ENCODE data around the gene NEU1. TPM values are rescaled to one million over a fixed set of nuclear protein-coding genes. Genes with fewer than 3 reads are reported as not detected.
"Not testable (repeated sequence)": the region's sequence is repeated elsewhere in the genome, so short reads cannot be mapped to it uniquely, and the experiment has no call there.

NEU1 gene
- total RNA-seq, 2 experiments from 2014 or later = 5.5 to 13.4 TPM

GRCh38 chr6:31844507-31844906, 18.1 kb downstream of the NEU1 start:
- H3K4me2 ChIP-seq (ENCODE audit: low read length) = no peak overlapping the region
- peaks cover 2% of the 10 kb centered on the region for H3K4me1 ChIP-seq (ENCODE audit: insufficient read depth, low read length, poor library complexity, severe bottlenecking)
- no TSS peak for BruUV-seq (replicated peaks)
- H3K9me2 ChIP-seq (ENCODE audit: insufficient read depth, low read length) = no peaks in the 10 kb centered on the region
- H3K9me3 ChIP-seq (ENCODE audit: low read length) = no peaks in the 10 kb centered on the region
- peaks cover 1% of the 10 kb centered on the region; the same call in 1 of the 2 replicates for H3K79me2 ChIP-seq (ENCODE audit: insufficient read depth, low read depth, low read length)
- peaks cover 26% of the 10 kb centered on the region for H3K36me3 ChIP-seq (ENCODE audit: insufficient read depth, low read length)
- H4K20me1 ChIP-seq (ENCODE audit: insufficient read depth, low read length) = peaks cover 3% of the 10 kb centered on the region; the same call in 1 of the 2 replicates
- no peak overlapping the region for H3K27ac ChIP-seq (ENCODE audit: low read depth, low read length, poor library complexity, severe bottlenecking)
- no peak overlapping the region for H3K4me3 ChIP-seq (ENCODE audit: low read depth, low read length, poor library complexity, severe bottlenecking)
- ChIA-PET CTCF (ENCODE audit: unreplicated experiment) (no interaction called here), POLR2A (interaction anchor here (0.8 to 1.0 kb wide), 2 partner anchors 12 to 117 kb away, joined by 4 read pairs; no protein-coding TSS in a partner anchor)
- no peak for DNase-seq (ENCODE audit: low spot score)
- no peak overlapping the region for H2AFZ ChIP-seq (ENCODE audit: low read length)
- intact Hi-C loops (cut with micrococcal nuclease; ENCODE audit: unreplicated experiment) = no loop called here
- TF ChIP-seq EZH2phosphoT487 (IDR thresholded peaks at IDR 0.05; ENCODE audit: borderline replicate concordance, low read depth, low read length) (no peak), CTCF (conservative IDR thresholded peaks at IDR 0.05; ENCODE audit: low read length) (no peak)

DNA sequence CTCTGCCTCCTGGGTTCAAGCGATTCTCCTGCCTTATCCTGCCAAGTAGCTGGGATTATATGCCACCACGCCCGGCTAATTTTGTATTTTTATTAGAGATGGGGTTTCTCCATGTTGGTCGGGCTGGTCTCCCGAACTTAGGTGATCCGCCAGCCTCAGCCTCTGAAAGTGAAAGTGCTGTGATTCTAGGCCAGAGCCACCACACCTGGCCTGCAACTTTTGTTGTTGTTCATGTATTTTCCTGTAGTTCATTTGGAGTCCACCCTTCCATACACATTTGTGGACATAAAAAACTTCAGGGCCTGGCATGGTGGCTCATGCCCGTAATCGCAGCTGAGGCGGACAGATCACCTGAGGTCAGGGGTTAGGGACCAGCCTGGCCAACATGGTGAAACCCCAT, 20.6 kb downstream of the NEU1 start:
- Histone ChIP-seq H3K36me3 (ENCODE audit: insufficient read depth, low read length) (peaks cover 50% of the 10 kb centered on the region), H4K20me1 (ENCODE audit: insufficient read depth, low read length) (peaks cover 26% of the 10 kb centered on the region), H3K9me2 (ENCODE audit: insufficient read depth, low read length) (no peaks in the 10 kb centered on the region), H3K27ac (ENCODE audit: low read depth, low read length, poor library complexity, severe bottlenecking) (no peak overlapping the region), H3K79me2 (ENCODE audit: insufficient read depth, low read depth, low read length) (peaks cover 24% of the 10 kb centered on the region), H3K4me2 (ENCODE audit: low read length) (no peak overlapping the region), H3K4me1 (ENCODE audit: insufficient read depth, low read length, poor library complexity, severe bottlenecking) (peaks cover 25% of the 10 kb centered on the region), H2AFZ (ENCODE audit: low read length) (no peak overlapping the region), H3K4me3 (ENCODE audit: low read depth, low read length, poor library complexity, severe bottlenecking) (no peak overlapping the region), H3K9me3 (ENCODE audit: low read length) (no peaks in the 10 kb centered on the region)
- BruUV-seq (replicated peaks) = no TSS peak
- intact Hi-C loops (cut with micrococcal nuclease; ENCODE audit: unreplicated experiment) = no loop called here
- POLR2A ChIA-PET = interaction anchor here (0.7 kb wide), 1 partner anchor 11 kb away, joined by 3 read pairs; no protein-coding TSS in a partner anchor
- DNase-seq (ENCODE audit: low spot score) = peak; percentile 44
- TF ChIP-seq CTCF (conservative IDR thresholded peaks at IDR 0.05; ENCODE audit: low read length) (no peak), EZH2phosphoT487 (IDR thresholded peaks at IDR 0.05; ENCODE audit: borderline replicate concordance, low read depth, low read length) (no peak)
- CTCF ChIA-PET (ENCODE audit: unreplicated experiment) = no interaction called here

GRCh38 chr6:31839779-31840126, 22.9 kb downstream of the NEU1 start:
- intact Hi-C loops (cut with micrococcal nuclease; ENCODE audit: unreplicated experiment) = loop anchor here (10.0 kb wide), 1 partner anchor 345 kb away; the partner anchor contains the start of gene MICB
- H3K4me3 ChIP-seq (ENCODE audit: low read depth, low read length, poor library complexity, severe bottlenecking); H3K9me2 ChIP-seq (ENCODE audit: insufficient read depth, low read length); CTCF ChIA-PET (ENCODE audit: unreplicated experiment); BruUV-seq (replicated peaks); H2AFZ ChIP-seq (ENCODE audit: low read length); DNase-seq (ENCODE audit: low spot score); H3K27ac ChIP-seq (ENCODE audit: low read depth, low read length, poor library complexity, severe bottlenecking); H3K9me3 ChIP-seq (ENCODE audit: low read length): not testable (repeated sequence)
- Histone ChIP-seq H4K20me1 (ENCODE audit: insufficient read depth, low read length) (peaks cover 39% of the 10 kb centered on the region), H3K36me3 (ENCODE audit: insufficient read depth, low read length) (peaks cover 73% of the 10 kb centered on the region), H3K4me1 (ENCODE audit: insufficient read depth, low read length, poor library complexity, severe bottlenecking) (peaks cover 28% of the 10 kb centered on the region), H3K4me2 (ENCODE audit: low read length) (0 out of 2 replicates have a peak overlapping the region, but pooled peaks have one; percentile 96), H3K79me2 (ENCODE audit: insufficient read depth, low read depth, low read length) (peaks cover 47% of the 10 kb centered on the region)
- POLR2A ChIA-PET = interaction anchor here (1.0 kb wide), 1 partner anchor 19 kb away, joined by 3 read pairs; no protein-coding TSS in a partner anchor

Measured in OCI-LY7 (cell line).